Pancreas (tissue), 10 donors: Measurements from ENCODE around the gene PYGM. TPM values are rescaled to one million over a fixed set of nuclear protein-coding genes. Genes with fewer than 3 reads are reported as not detected.

Source experiments
- ATAC-seq, 4 donors: fragments of 200-7000 bp; cut with Tn5 transposase; one replicate each; pipeline versions ENCODE4 v1.8.0 to v1.9.1; 2020; ENCODE audit warnings: mild to moderate bottlenecking in 4 of 4, moderate library complexity in 4 of 4
- DNase-seq, 6 donors: peaks; one replicate each; pipeline ENCODE4 v3.0.0-alpha.2; 2020
- FAIRE-seq: peaks from 2 replicates; lab custom pipeline; 2012; peaks lifted over from hg19 to GRCh38; lab: Jason Lieb, UNC
- H3K27ac ChIP-seq, 4 donors: fragments of 200-600 bp; sonication (generic); 1 replicate in 3 of 4; 2 replicates in 1 of 4; pipeline versions ENCODE4 v1.5.0 to v1.8.0; 2020
- H3K27me3 ChIP-seq, 4 donors: fragments of 200-600 bp; one replicate each; pipeline ENCODE4 v1.8.0; 2021
- H3K36me3 ChIP-seq, 3 donors: fragments of 200-600 bp; sonication (generic) in 1 of 3; one replicate each; pipeline versions ENCODE4 v1.5.0 to v1.8.0; 2020 to 2021
- H3K4me1 ChIP-seq, 3 donors: fragments of 200-600 bp; one replicate each; pipeline ENCODE4 v1.8.0; 2021
- H3K4me3 ChIP-seq, 4 donors: fragments of 200-600 bp; sonication (generic) in 2 of 4; one replicate each; pipeline versions ENCODE4 v1.5.0 to v1.8.0; 2020 to 2021
- H3K9me3 ChIP-seq, 4 donors: fragments of 200-600 bp; one replicate each; pipeline ENCODE4 v1.8.0; 2021
- CTCF ChIP-seq, 4 donors: fragments of 200-600 bp; sonication (generic) in 3 of 4; IDR thresholded peaks; one replicate each; pipeline versions ENCODE4 v1.5.0 to v1.8.0; 2021; ENCODE audit warnings: antibody characterized with exemption in 4 of 4
- WGBS, 2 donors: extraction: QIAGEN DNeasy Blood & Tissue Kit; methylation state at CpG; one replicate each; pipeline ENCODE4 v1.1.7; 2013; 5-methylcytosine and 5-hydroxymethylcytosine counted together
- intact Hi-C, 3 donors: fragments of 100-400 bp; cut with DNase I; formaldehyde crosslinking; loops; one replicate each; pipeline versions ENCODE4 v1.11.1 to v1.14.2; 2022
- polyA plus RNA-seq, 2 donors: library from polyadenylated mRNA; stranded (reverse); fragments of 200-250 nt; gene quantifications; one replicate each; pipeline ENCODE4 v1.2.3, GENCODE V29; 2013
- total RNA-seq, 6 donors: library from RNA; stranded (reverse); fragmentation: NEBNext Ultra II Directional in 4 of 6; extraction: Animal tissue kit (Norgen Biotek cat#: 25700) in 4 of 6; gene quantifications; one replicate each; pipeline versions ENCODE4 v1.2.1 to v1.2.4, GENCODE V29; 2021 to 2023
- donor health status: healthy with polysubstance abuse.
- donor health status: DM: no; HTN: no; CAD: no; lungs with moderate emphysema.
- donor health status: DM: no; HTN: no; CAD: no.
- donor health status: control.
- donor health status: control.
- donor health status: Bipolar disorder and iron deficiency.
- donor health status: DM: yes; HTN: yes; CAD: no.
- donor health status: DM: no; HTN: no; CAD: no.
- donor health status: DM: no; HTN: no; CAD: no.
- donor health status: DM: yes; HTN: yes; CAD: no.

PYGM gene
- total and polyA plus RNA-seq, 8 donors = 0.19 to 1.3 (median 0.47) TPM

DNA sequence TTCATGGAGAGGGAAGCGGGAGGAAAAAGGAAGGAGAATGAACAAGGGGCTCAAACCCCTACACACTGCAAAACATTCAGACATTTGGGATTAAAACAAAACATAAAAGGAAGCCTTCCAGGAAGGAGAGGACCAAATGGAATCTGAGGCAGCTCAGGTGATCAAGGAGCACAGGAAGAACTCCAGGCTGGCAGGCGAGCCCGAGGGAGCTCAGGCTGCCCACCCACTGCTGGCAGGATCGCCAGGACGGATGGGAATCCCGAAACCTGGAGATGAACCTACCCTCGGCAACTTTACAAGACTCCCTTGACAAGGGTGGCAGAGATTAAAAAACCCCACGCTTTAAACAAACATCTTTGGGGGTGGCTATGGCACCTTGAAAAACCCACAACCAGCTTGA is 5.0 kb upstream of the PYGM start:
- TF ChIP-seq CTCF (IDR thresholded peaks at IDR 0.05) = no peak
- H3K9me3 ChIP-seq = no peaks in the 10 kb centered on the region
- no peak overlapping the region for H3K27ac ChIP-seq
- WGBS, 2 donors = 84 to 89% methylated on average over 8 of the region's 8 CpGs
- intact Hi-C loops = no loop called here
- peak in 1 of 6 donors; percentile 12 for DNase-seq
- H3K36me3 ChIP-seq = peaks cover 14 to 66% (median 58%) of the 10 kb centered on the region in 3 donors
- H3K4me3 ChIP-seq = no peak overlapping the region
- H3K4me1 ChIP-seq = peaks cover 0 to 6% (median 5%) of the 10 kb centered on the region in 3 donors
- FAIRE-seq = no peak
- no peaks in the 10 kb centered on the region for H3K27me3 ChIP-seq
- ATAC-seq = no peak

GRCh38 chr11:64764040-64764611 is 4.4 kb upstream of the PYGM start:
- TF ChIP-seq CTCF (IDR thresholded peaks at IDR 0.05) = no peak
- Histone ChIP-seq H3K9me3 (no peaks in the 10 kb centered on the region), H3K4me1 (peaks cover 0 to 6% (median 5%) of the 10 kb centered on the region in 3 donors), H3K4me3 (no peak overlapping the region), H3K27ac (peak overlapping the region in 1 of 4 donors; percentile 4), H3K36me3 (peaks cover 11 to 60% (median 52%) of the 10 kb centered on the region in 3 donors), H3K27me3 (no peaks in the 10 kb centered on the region)
- peak in 1 of 6 donors; percentile 18 for DNase-seq
- ATAC-seq = no peak
- intact Hi-C loops = no loop called here
- 75 to 80% methylated on average over 11 of the region's 11 CpGs for WGBS, 2 donors
- no peak for FAIRE-seq

DNA sequence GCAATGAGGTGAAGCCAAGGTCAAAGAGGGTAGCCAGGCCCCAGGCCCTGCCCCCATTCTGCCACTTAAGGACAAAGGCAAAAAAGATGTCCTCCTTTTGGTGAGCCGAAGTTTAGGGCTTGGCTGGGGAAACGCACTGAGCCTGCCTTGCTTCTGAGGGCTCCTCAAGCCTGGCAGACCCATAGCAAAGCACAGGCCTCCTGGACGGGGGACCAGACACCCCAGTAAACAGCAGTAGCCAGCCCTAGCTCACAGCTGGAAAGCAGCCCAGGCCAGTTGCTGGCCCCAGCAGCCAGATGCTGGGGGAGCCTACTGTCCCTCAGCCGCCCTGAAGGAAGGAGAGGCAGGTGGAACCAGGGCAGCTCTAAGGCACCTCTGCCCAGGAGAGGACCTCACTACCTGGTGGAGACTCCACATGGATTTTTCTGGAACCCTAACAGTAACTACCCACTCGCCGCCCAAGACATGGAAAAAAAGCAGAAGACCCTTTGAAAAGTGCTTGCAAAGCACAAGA is 3.8 kb upstream of the PYGM start:
- Histone ChIP-seq H3K27me3 (no peaks in the 10 kb centered on the region), H3K27ac (peak overlapping the region in 2 of 4 donors; percentile 4 to 28), H3K4me3 (no peak overlapping the region), H3K4me1 (peaks cover 0 to 6% (median 5%) of the 10 kb centered on the region in 3 donors), H3K36me3 (peaks cover 11 to 54% (median 46%) of the 10 kb centered on the region in 3 donors), H3K9me3 (no peaks in the 10 kb centered on the region)
- DNase-seq = peak in 3 of 6 donors; percentile 24 to 46 (median 43)
- ATAC-seq = peak in 1 of 4 donors; percentile 1
- intact Hi-C loops = no loop called here
- no peak for FAIRE-seq
- 76 to 89% methylated on average over 6 of the region's 6 CpGs for WGBS, 2 donors
- no peak for TF ChIP-seq CTCF (IDR thresholded peaks at IDR 0.05)

- DNase-seq (no peak), ATAC-seq (peak in 1 of 4 donors; percentile 6), FAIRE-seq (no peak)
- no peaks in the 10 kb centered on the region for H3K9me3 ChIP-seq
- H3K4me1 ChIP-seq = peaks cover 0 to 6% (median 5%) of the 10 kb centered on the region in 3 donors
- no peak for TF ChIP-seq CTCF (IDR thresholded peaks at IDR 0.05)
- no peak overlapping the region for H3K4me3 ChIP-seq
- intact Hi-C loops = no loop called here
- 56 to 60% methylated on average over 13 of the region's 13 CpGs for WGBS, 2 donors
- no peaks in the 10 kb centered on the region for H3K27me3 ChIP-seq
- H3K27ac ChIP-seq = peak overlapping the region in 2 of 4 donors; percentile 4 to 28
- peaks cover 10 to 47% (median 40%) of the 10 kb centered on the region in 3 donors for H3K36me3 ChIP-seq
Measured at GRCh38 chr11:64762674-64763525, 3.1 kb upstream of the PYGM start.
